Astrocyte of the spinal cord (primary cell): ENCODE results near the gene CHRNA7.

ENCODE experiments used
- DNase-seq: peaks from one replicate; pipeline ENCODE4 v3.0.0; 2011; ENCODE audit warnings: low read depth, low spot score
- H3K4me3 ChIP-seq: 2 replicates; pipeline ENCODE4 v1.5.1; 2011; ENCODE audit warnings: low read depth, mild to moderate bottlenecking, low read length, moderate library complexity
- CTCF ChIP-seq: IDR thresholded peaks from 2 replicates; pipeline ENCODE4 v1.5.1; 2012; ENCODE audit warnings: low read depth, mild to moderate bottlenecking, low read length, inconsistent platforms
- in situ Hi-C: cut with HindIII; loops from 2 replicates; pipeline ENCODE4 v1.10.0; 2017; ENCODE audit warnings: low sequenced_read_pairs

CHRNA7 gene

DNA sequence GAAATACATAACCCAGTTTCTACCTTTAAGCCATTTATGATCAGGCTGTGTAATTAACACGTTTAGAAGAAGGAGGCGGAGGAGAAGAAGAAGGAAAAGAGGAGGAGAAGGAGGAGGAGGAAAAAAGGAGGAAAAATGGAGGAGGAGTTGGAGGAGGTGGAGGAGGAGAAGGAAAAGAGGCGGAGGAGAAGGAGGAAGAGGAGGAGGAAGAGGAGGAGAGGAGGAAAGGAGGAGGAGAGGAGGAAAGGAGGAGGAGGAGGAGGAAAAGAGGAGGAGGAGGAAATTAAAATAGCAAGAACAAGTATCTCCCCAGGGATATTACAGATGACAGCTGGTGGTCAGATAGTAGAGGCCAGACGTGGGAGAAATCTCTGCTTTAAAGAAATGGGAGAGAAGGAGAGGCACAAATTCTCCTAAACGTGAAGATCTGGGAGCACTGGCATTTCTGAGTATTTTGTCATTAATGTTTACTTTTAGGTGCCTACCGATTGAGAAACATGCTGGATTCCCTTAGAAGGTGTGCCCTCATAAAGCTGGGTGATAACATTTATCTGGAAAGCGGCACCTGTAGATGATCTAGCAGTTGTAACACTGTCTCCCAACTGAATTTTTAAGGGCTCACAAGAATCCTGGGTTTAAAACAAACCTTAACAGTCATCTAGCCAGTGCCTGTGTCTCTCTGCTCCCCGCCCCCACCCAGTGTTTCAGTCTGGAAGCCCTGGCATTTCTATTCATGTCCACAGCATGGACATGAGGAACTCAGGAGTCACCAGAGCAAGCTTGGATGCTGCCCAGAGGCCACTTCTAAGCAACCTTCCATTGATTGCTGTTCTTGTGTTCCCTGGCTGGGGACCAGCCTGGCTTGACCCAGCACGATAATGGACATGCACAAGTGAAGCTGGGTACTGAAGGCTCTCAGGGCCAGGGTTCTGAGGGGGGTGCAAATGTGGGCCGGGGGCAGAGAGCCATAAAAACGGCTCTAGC lies 75.2 kb downstream of the CHRNA7 start:
- in situ Hi-C loops, result no loop called here
- TF ChIP-seq CTCF, result no peak
- no peak for DNase-seq
- H3K4me3 ChIP-seq, result no peak overlapping the region

GRCh38 chr15:32106401-32107381 lies 76.4 kb downstream of the CHRNA7 start:
- DNase-seq, result no peak
- TF ChIP-seq CTCF, result no peak
- H3K4me3 ChIP-seq, result no peak overlapping the region
- in situ Hi-C loops, result no loop called here

DNA sequence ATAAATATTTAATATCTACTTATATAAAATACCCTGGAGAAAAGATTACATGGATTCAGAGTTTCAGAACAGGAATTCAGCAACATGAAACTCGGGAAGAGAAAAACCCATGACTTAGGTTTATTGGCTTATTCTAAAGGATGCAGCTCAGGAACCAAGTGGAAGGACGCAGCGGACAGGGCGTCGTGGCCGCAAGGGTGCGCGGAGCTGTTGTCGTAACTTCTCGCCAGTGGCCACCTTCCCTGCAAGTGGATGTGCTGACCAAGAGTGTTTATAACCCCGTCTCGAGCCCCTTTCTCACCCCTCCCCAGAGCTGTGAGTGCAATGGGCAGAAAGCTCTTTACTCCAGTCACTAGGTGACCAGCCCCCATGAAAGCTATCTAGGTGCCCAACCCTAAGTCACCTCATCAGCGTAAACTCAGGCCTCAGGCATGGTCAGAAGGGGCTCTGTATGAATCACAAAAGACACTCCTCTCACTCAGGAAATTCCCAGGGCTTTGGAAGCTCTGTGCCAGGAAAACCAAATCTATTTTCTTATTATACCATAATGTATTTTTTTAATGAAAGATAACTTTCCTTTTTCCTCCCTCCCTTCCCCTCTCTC lies 77.3 kb downstream of the CHRNA7 start:
- in situ Hi-C loops, result no loop called here
- no peak for DNase-seq
- no peak for TF ChIP-seq CTCF
- H3K4me3 ChIP-seq, result no peak overlapping the region

DNA sequence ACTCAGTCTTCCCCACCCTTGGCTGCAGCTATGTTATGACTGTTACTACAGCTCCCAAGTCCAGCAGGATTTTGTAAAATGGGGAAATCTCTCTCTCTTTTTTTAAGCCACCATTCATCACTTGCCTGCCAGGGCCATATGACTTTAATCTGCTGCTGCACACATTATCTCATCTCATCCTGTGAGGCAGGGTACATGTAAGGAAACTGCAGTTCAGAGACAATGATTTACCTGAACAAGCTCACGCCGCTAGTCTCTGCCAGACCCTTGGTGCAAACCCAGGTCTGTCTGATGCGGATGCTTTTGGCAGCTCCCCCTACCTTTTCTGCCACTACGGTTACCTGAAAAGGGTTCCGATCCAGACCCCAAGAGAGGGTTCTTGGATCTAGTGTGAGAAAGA lies 78.3 kb downstream of the CHRNA7 start:
- DNase-seq, result no peak
- no peak overlapping the region for H3K4me3 ChIP-seq
- in situ Hi-C loops, result no loop called here
- TF ChIP-seq CTCF, result no peak

DNA sequence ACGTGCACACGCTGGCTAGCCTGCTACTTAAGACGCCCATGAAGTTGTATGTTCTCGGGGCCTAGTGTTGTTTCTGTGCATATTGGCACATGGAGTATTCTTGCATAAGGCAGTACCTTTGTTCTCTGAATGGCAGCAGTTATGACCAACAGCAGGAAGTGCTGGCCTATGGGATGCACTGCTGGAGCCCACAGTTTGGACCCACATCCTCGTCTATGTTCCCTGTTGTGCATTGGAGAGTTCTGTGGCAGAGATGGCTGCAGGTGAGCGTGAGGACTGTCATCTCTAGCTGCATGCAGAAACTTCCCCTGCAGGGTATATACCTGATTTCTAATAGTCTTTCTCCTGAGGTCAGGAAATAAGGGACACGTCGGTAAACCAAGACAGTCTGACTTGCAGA lies 81.8 kb downstream of the CHRNA7 start:
- H3K4me3 ChIP-seq, result no peak overlapping the region
- no peak for TF ChIP-seq CTCF
- DNase-seq, result no peak
- in situ Hi-C loops, result no loop called here

- no peak for DNase-seq
- in situ Hi-C loops, result no loop called here
- no peak for TF ChIP-seq CTCF
- no peak overlapping the region for H3K4me3 ChIP-seq
Observed at GRCh38 chr15:32113224-32113623, 82.9 kb downstream of the CHRNA7 start.
